OCI-LY3 (cell line): ENCODE measurements around the gene ATP13A2.

ENCODE experiments used
- H2AFZ ChIP-seq: fragments of 200-600, 300-600 bp; shearing (Covaris generic); 2 replicates; pipeline ENCODE4 v1.6.0; 2014; ENCODE audit warnings: antibody characterized with exemption, low read depth, low read length
- H3K27ac ChIP-seq: fragments of 200-600, 300-600 bp; sonication (generic); 2 replicates; pipeline ENCODE4 v1.5.1; 2014; ENCODE audit warnings: mild to moderate bottlenecking, low read length, moderate library complexity, mixed read lengths
- H3K27me3 ChIP-seq: fragments of 200-600, 300-600 bp; sonication (generic); 2 replicates; pipeline ENCODE4 v1.6.1; 2014; ENCODE audit warnings: low read depth, low read length, mixed read lengths
- H3K36me3 ChIP-seq: fragments of 200-600, 300-600 bp; sonication (generic); replicated peaks from 2 replicates; pipeline ENCODE3; 2014; ENCODE audit warnings: low read depth, low read length, mixed read lengths
- H3K4me1 ChIP-seq: fragments of 300-600, 200-600 bp; sonication (generic); 2 replicates; pipeline ENCODE4 v1.6.1; 2014; ENCODE audit warnings: low read length, mixed read lengths
- H3K4me2 ChIP-seq: fragments of 200-600, 300-600 bp; sonication (generic); 2 replicates; pipeline ENCODE4 v1.6.1; 2014; ENCODE audit warnings: low read length, mixed read lengths
- H3K4me3 ChIP-seq: fragments of 300-600, 200-600 bp; sonication (generic); 2 replicates; pipeline ENCODE4 v1.5.1; 2014; ENCODE audit warnings: antibody characterized with exemption, mild to moderate bottlenecking, low read length, moderate library complexity
- H3K79me2 ChIP-seq: fragments of 300-600, 200-600 bp; shearing (Covaris generic); 2 replicates; pipeline ENCODE4 v1.6.1; 2014; ENCODE audit warnings: mild to moderate bottlenecking, low read length, mixed read lengths
- H3K9ac ChIP-seq: fragments of 300-600, 200-600 bp; shearing (Covaris generic); 2 replicates; pipeline ENCODE4 v1.6.0; 2014; ENCODE audit warnings: mild to moderate bottlenecking, low read length, moderate library complexity
- H3K9me3 ChIP-seq: fragments of 200-600, 300-600 bp; shearing (Covaris generic); 2 replicates; pipeline ENCODE4 v1.6.1; 2014; ENCODE audit warnings: low read length, mixed read lengths; ENCODE audit not compliant: insufficient read depth
- H4K20me1 ChIP-seq: fragments of 200-600, 300-600 bp; sonication (generic); 2 replicates; pipeline ENCODE4 v1.6.1; 2016; ENCODE audit warnings: low read length, mixed read lengths; ENCODE audit not compliant: insufficient read depth
- CTCF ChIP-seq: fragments of 200-600, 300-600 bp; sonication (generic); IDR thresholded peaks from 2 replicates; pipeline ENCODE4 v1.5.1; 2014; ENCODE audit warnings: antibody characterized with exemption, low read length, low read depth
- EZH2phosphoT487 ChIP-seq: fragments of 200-600 bp; shearing (Covaris generic); IDR thresholded peaks from 2 replicates; pipeline ENCODE4 v1.6.1; 2018; ENCODE audit warnings: antibody characterized with exemption, mixed run types, low read depth

Gene ATP13A2

DNA sequence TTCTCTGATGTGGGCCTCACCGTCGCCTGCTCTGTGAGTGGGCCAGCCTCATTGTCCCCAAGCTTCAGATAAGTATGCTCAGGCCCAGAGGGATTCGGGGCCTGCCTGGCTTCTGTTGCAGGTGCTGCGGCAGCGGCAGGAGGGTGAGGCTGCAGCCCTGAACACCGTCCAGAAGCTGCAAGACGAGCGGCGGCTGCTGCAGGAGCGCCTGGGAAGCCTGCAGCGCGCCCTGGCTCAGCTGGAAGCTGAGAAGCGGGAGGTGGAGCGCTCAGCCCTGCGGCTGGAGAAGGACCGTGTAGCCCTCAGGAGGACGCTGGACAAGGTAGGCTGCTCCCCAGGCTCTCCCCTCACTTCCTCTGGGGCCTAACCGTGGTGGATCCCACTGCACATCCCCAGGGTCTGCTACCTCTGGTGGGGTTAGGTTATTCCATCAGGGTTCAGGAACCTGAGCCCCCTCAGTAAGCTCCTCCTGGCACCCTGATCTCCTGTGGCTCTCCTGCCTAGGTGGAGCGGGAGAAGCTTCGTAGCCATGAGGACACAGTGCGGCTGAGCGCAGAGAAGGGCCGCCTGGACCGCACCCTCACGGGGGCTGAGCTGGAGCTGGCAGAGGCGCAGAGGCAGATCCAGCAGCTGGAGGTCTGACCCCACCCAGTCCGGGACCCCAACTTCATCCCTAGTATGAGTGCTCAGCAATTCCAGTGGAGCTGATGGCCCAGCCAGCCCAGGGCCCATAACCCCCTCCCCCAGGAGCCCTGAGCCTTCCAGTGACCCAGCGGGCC, 41.4 kb downstream of the ATP13A2 start:
- Histone ChIP-seq H3K9me3 (no peaks in the 10 kb centered on the region), H3K4me1 (no peaks in the 10 kb centered on the region), H3K79me2 (no peaks in the 10 kb centered on the region), H3K27ac (no peak overlapping the region), H4K20me1 (no peaks in the 10 kb centered on the region), H3K4me2 (no peak overlapping the region), H3K9ac (no peak overlapping the region), H3K36me3 (no peaks in the 10 kb centered on the region), H3K4me3 (no peak overlapping the region), H2AFZ (no peak overlapping the region), H3K27me3 (no peaks in the 10 kb centered on the region)
- no peak for TF ChIP-seq EZH2phosphoT487
- TF ChIP-seq CTCF = no peak

- Histone ChIP-seq H3K79me2 (no peaks in the 10 kb centered on the region), H4K20me1 (no peaks in the 10 kb centered on the region), H3K27me3 (no peaks in the 10 kb centered on the region), H2AFZ (no peak overlapping the region), H3K4me3 (no peak overlapping the region), H3K9ac (no peak overlapping the region), H3K4me1 (no peaks in the 10 kb centered on the region), H3K4me2 (no peak overlapping the region), H3K36me3 (no peaks in the 10 kb centered on the region), H3K27ac (no peak overlapping the region), H3K9me3 (no peaks in the 10 kb centered on the region)
- TF ChIP-seq EZH2phosphoT487 (no peak), CTCF (no peak)
Measured at GRCh38 chr1:16969651-16970050, 42.1 kb downstream of the ATP13A2 start.

GRCh38 chr1:16969057-16969611, 42.6 kb downstream of the ATP13A2 start:
- H3K79me2 ChIP-seq = no peaks in the 10 kb centered on the region
- H3K27ac ChIP-seq = no peak overlapping the region
- TF ChIP-seq EZH2phosphoT487 (no peak), CTCF (no peak)
- no peaks in the 10 kb centered on the region for H3K4me1 ChIP-seq
- no peak overlapping the region for H3K9ac ChIP-seq
- H3K4me3 ChIP-seq = no peak overlapping the region
- no peaks in the 10 kb centered on the region for H3K9me3 ChIP-seq
- H3K4me2 ChIP-seq = no peak overlapping the region
- no peaks in the 10 kb centered on the region for H4K20me1 ChIP-seq
- no peaks in the 10 kb centered on the region for H3K36me3 ChIP-seq
- no peak overlapping the region for H2AFZ ChIP-seq
- no peaks in the 10 kb centered on the region for H3K27me3 ChIP-seq

DNA sequence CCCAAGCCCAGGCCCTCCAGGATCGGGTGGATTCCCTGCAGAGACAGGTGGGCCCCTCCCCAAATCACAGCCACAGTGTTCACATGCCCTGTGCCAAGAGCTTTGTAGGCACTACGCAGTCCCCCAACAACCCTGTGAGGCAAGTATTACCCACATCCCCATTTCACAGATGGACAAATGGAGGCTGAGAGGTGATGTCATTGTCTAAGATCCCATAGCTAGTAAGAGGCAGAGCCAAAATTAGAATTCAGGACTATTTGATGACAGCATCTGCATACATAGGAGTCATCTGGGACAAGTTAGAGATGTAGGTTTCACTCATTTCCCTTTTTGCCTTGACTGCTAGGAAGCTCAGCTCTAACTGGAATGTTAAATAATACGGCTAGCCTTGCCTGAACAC, 43.4 kb downstream of the ATP13A2 start:
- no peaks in the 10 kb centered on the region for H3K79me2 ChIP-seq
- no peaks in the 10 kb centered on the region for H3K9me3 ChIP-seq
- no peak overlapping the region for H3K27ac ChIP-seq
- no peaks in the 10 kb centered on the region for H3K36me3 ChIP-seq
- H3K9ac ChIP-seq = no peak overlapping the region
- no peaks in the 10 kb centered on the region for H3K4me1 ChIP-seq
- H3K27me3 ChIP-seq = no peaks in the 10 kb centered on the region
- H3K4me2 ChIP-seq = no peak overlapping the region
- H2AFZ ChIP-seq = no peak overlapping the region
- no peak for TF ChIP-seq CTCF
- TF ChIP-seq EZH2phosphoT487 = no peak
- H3K4me3 ChIP-seq = no peak overlapping the region
- no peaks in the 10 kb centered on the region for H4K20me1 ChIP-seq
